ENCODE results near the gene MVP. TPM values are rescaled to one million over a fixed set of nuclear protein-coding genes. Genes with fewer than 3 reads are reported as not detected.

Gene MVP
- total RNA-seq, 1 donor from 2014 or later: 177 TPM

GRCh38 chr16:29818082-29818481, 2.2 kb upstream of the MVP start:
- intact Hi-C loops (cut with micrococcal nuclease): loop anchor here (5.0 kb wide), 1 partner anchor 1359 kb away; no protein-coding TSS in a partner anchor
- H3K27me3 Mint-ChIP-seq: no peaks in the 10 kb centered on the region
- ChIA-PET POLR2A (interaction anchor here (0.6 to 8.2 kb wide), 7 partner anchors 10 to 866 kb away, joined by 3 to 147 read pairs (median 5); partner anchors contain the start of genes KCTD13 and MAZ), CTCF (interaction anchor here (4.5 kb wide), 1 partner anchor 30 kb away, joined by 24 read pairs; no protein-coding TSS in a partner anchor)
- peak overlapping the region; percentile 64 for H3K27ac Mint-ChIP-seq
- H3K4me3 Mint-ChIP-seq: peak overlapping the region; percentile 70
- DNase-seq (no peak), ATAC-seq (ENCODE audit: low read depth) (no peak)
- peaks cover 39% of the 10 kb centered on the region for H3K36me3 Mint-ChIP-seq (ENCODE audit: low read depth)
- H3K4me1 Mint-ChIP-seq: peaks cover 77% of the 10 kb centered on the region
- H3K9me3 Mint-ChIP-seq: no peaks in the 10 kb centered on the region
- TF ChIP-seq CTCF (IDR thresholded peaks at IDR 0.05): no peak

GRCh38 chr16:29819506-29819905, 756 bp upstream of the MVP start:
- H3K36me3 Mint-ChIP-seq (ENCODE audit: low read depth): peaks cover 39% of the 10 kb centered on the region
- no peaks in the 10 kb centered on the region for H3K9me3 Mint-ChIP-seq
- peak overlapping the region; percentile 95 for H3K4me3 Mint-ChIP-seq
- H3K27me3 Mint-ChIP-seq: no peaks in the 10 kb centered on the region
- intact Hi-C loops (cut with micrococcal nuclease): loop anchor here (5.0 kb wide), 1 partner anchor 1358 kb away; no protein-coding TSS in a partner anchor
- ATAC-seq (ENCODE audit: low read depth) (no peak), DNase-seq (no peak)
- ChIA-PET POLR2A (interaction anchor here (0.6 to 8.2 kb wide), 8 partner anchors 11 to 154 kb away, joined by 3 to 147 read pairs (median 6); partner anchors contain the start of genes KIF22, MAZ and TAOK2), CTCF (interaction anchor here (2.1 to 4.5 kb wide), 2 partner anchors 12 to 28 kb away, joined by 8 to 24 read pairs; no protein-coding TSS in a partner anchor)
- peak overlapping the region; percentile 94 for H3K27ac Mint-ChIP-seq
- TF ChIP-seq CTCF (IDR thresholded peaks at IDR 0.05): no peak
- peaks cover 74% of the 10 kb centered on the region for H3K4me1 Mint-ChIP-seq

- no peak for TF ChIP-seq CTCF (IDR thresholded peaks at IDR 0.05)
- CTCF ChIA-PET: interaction anchor here (1.4 to 4.5 kb wide), 3 partner anchors 13 to 27 kb away, joined by 3 to 24 read pairs (median 8); no protein-coding TSS in a partner anchor
- POLR2A ChIA-PET: interaction anchor here (0.5 to 8.2 kb wide), 14 partner anchors 9 to 244 kb away, joined by 3 to 147 read pairs (median 4); partner anchors contain the start of genes ALDOA, ASPHD1, C16orf54 and KCTD13
These were observed 724 bp downstream of the MVP start for GRCh38 chr16:29820730-29821642.

GRCh38 chr16:29821643-29822115, 1.4 kb downstream of the MVP start:
- H3K4me3 Mint-ChIP-seq: peak overlapping the region; percentile 95
- H3K27ac Mint-ChIP-seq: peak overlapping the region; percentile 94
- no peak for TF ChIP-seq CTCF (IDR thresholded peaks at IDR 0.05)
- H3K9me3 Mint-ChIP-seq: no peaks in the 10 kb centered on the region
- no peak for ATAC-seq (ENCODE audit: low read depth)
- H3K4me1 Mint-ChIP-seq: peaks cover 64% of the 10 kb centered on the region
- POLR2A ChIA-PET: interaction anchor here (0.6 to 8.2 kb wide), 10 partner anchors 14 to 175 kb away, joined by 3 to 147 read pairs (median 4); partner anchors contain the start of genes ASPHD1, KCTD13, KIF22 and MAZ
- peaks cover 42% of the 10 kb centered on the region for H3K36me3 Mint-ChIP-seq (ENCODE audit: low read depth)
- H3K27me3 Mint-ChIP-seq: no peaks in the 10 kb centered on the region
- intact Hi-C loops (cut with micrococcal nuclease): loop anchor here (1.0 to 2.0 kb wide), 2 partner anchors 15 to 27 kb away; partner anchors contain the start of gene MAZ
- DNase-seq: no peak
- CTCF ChIA-PET: interaction anchor here (1.0 to 4.5 kb wide), 2 partner anchors 13 to 26 kb away, joined by 3 to 24 read pairs; no protein-coding TSS in a partner anchor

More at GRCh38 chr16:29820730-29821642, 724 bp downstream of the MVP start:
- Mint-ChIP-seq H3K27ac (peak overlapping the region; percentile 94), H3K4me3 (peak overlapping the region; percentile 95), H3K36me3 (ENCODE audit: low read depth) (peaks cover 44% of the 10 kb centered on the region), H3K27me3 (no peaks in the 10 kb centered on the region), H3K9me3 (no peaks in the 10 kb centered on the region), H3K4me1 (peaks cover 69% of the 10 kb centered on the region)
- ATAC-seq (ENCODE audit: low read depth) (peak; percentile 47), DNase-seq (peak; percentile 56)
- intact Hi-C loops (cut with micrococcal nuclease): loop anchor here (1.0 to 2.0 kb wide), 4 partner anchors 14 to 152 kb away; partner anchors contain the start of genes CDIPT, MAZ and TAOK2
